H1 (cell line): Measurements from ENCODE around the gene KCNH8. TPM values are rescaled to one million over a fixed set of nuclear protein-coding genes. Genes with fewer than 3 reads are reported as not detected.

Experiments
- CTCF ChIA-PET: fragments of 300-600 bp; sonication (Branson Sonifier 250); formaldehyde crosslinking; loops from one replicate; lab custom pipeline; 2021; ENCODE audit not compliant: partially characterized antibody; lab: Charles Lee
- POLR2A ChIA-PET: fragments of 300-600 bp; sonication (Branson Sonifier 250); formaldehyde crosslinking; loops from one replicate; lab custom pipeline; 2021; ENCODE audit warnings: inconsistent platforms; ENCODE audit not compliant: partially characterized antibody; lab: Charles Lee
- DNase-seq, 2 experiments: peaks; one replicate each; pipeline versions ENCODE4 v3.0.0 to v3.0.0-alpha.2; 2010 to 2022; ENCODE audit warnings: low spot score in 2 of 2, low read depth in 1 of 2, mixed read lengths in 1 of 2
- FAIRE-seq: peaks from 2 replicates; lab custom pipeline; 2011; peaks lifted over from hg19 to GRCh38; lab: Jason Lieb, UNC
- H2AFZ ChIP-seq: 2 replicates; pipeline ENCODE4 v1.8.1; 2012; ENCODE audit warnings: low read length, inconsistent platforms
- H2AK5ac ChIP-seq: 2 replicates; pipeline ENCODE4 v1.6.1; 2013; ENCODE audit warnings: low read depth, low read length
- H2BK120ac ChIP-seq: replicated peaks from 2 replicates; pipeline ENCODE3; 2013; ENCODE audit warnings: low read depth, low read length, inconsistent platforms
- H2BK12ac ChIP-seq: 2 replicates; pipeline ENCODE4 v1.6.1; 2013; ENCODE audit warnings: low read depth, low read length
- H2BK15ac ChIP-seq: 2 replicates; pipeline ENCODE4 v1.6.1; 2013; ENCODE audit warnings: low read length
- H2BK20ac ChIP-seq: 2 replicates; pipeline ENCODE4 v1.6.1; 2013; ENCODE audit warnings: low read length
- H2BK5ac ChIP-seq: 2 replicates; pipeline ENCODE4 v1.6.1; 2013; ENCODE audit warnings: low read depth, low read length
- H3K14ac ChIP-seq: 2 replicates; pipeline ENCODE4 v1.6.1; 2013; ENCODE audit warnings: inconsistent platforms; ENCODE audit not compliant: insufficient read length
- H3K18ac ChIP-seq: 2 replicates; pipeline ENCODE4 v1.6.1; 2013; ENCODE audit warnings: low read length; ENCODE audit errors: extremely low read depth
- H3K23ac ChIP-seq: 2 replicates; pipeline ENCODE4 v1.6.1; 2013; ENCODE audit warnings: inconsistent platforms; ENCODE audit not compliant: insufficient read length
- H3K23me2 ChIP-seq: 2 replicates; pipeline ENCODE4 v1.6.1; 2013; ENCODE audit warnings: low read depth, low read length
- H3K27ac ChIP-seq: 2 replicates; pipeline ENCODE4 v1.6.1; 2011; ENCODE audit warnings: low read depth, low read length, inconsistent platforms
- H3K27me3 ChIP-seq, 4 experiments: replicated peaks in 1 of 4; 1 replicate in 1 of 4; 2 replicates in 3 of 4; pipeline versions ENCODE4 v1.6.1 to v1.8.1; 2011 to 2013; ENCODE audit warnings: low read length in 3 of 4, mild to moderate bottlenecking in 3 of 4, inconsistent platforms in 2 of 4, mixed read lengths in 2 of 4, moderate library complexity in 1 of 4; ENCODE audit not compliant: control insufficient read depth in 3 of 4, insufficient read depth in 3 of 4; ENCODE audit errors: extremely low read depth in 1 of 4
- H3K36me3 ChIP-seq, 4 experiments: 2 replicates each; pipeline versions ENCODE4 v1.6.1 to v1.8.1; 2011 to 2013; ENCODE audit warnings: mild to moderate bottlenecking in 4 of 4, low read length in 3 of 4, moderate library complexity in 2 of 4, control low read depth in 1 of 4, inconsistent platforms in 1 of 4; ENCODE audit not compliant: insufficient read depth in 4 of 4, control insufficient read depth in 2 of 4
- H3K4ac ChIP-seq: replicated peaks from 2 replicates; pipeline ENCODE3; 2013; ENCODE audit warnings: low read length, low read depth, mixed read lengths, inconsistent platforms; ENCODE audit not compliant: insufficient read length
- H3K4me1 ChIP-seq, 4 experiments: replicated peaks in 1 of 4; 1 replicate in 1 of 4; 2 replicates in 3 of 4; pipeline versions ENCODE4 v1.6.1 to v1.8.1; 2011 to 2013; ENCODE audit warnings: low read length in 3 of 4, inconsistent platforms in 2 of 4, mixed read lengths in 1 of 4; ENCODE audit not compliant: insufficient read depth in 4 of 4, control insufficient read depth in 3 of 4
- H3K4me2 ChIP-seq, 2 experiments: 2 replicates each; pipeline versions ENCODE4 v1.6.1 to v1.8.1; 2011 to 2013; ENCODE audit warnings: low read depth in 2 of 2, low read length in 2 of 2, control low read depth in 1 of 2, inconsistent platforms in 1 of 2, mild to moderate bottlenecking in 1 of 2; ENCODE audit not compliant: insufficient read depth in 1 of 2
- H3K4me3 ChIP-seq, 4 experiments: fragments of 200-600, 300-600 bp in 1 of 4; sonication (generic), shearing (Covaris generic), sonication (Bioruptor Twin) in 1 of 4; 2 replicates each; pipeline versions ENCODE4 v1.5.1 to v1.8.1; 2011 to 2016; ENCODE audit warnings: low read length in 4 of 4, low read depth in 3 of 4, control low read depth in 2 of 4, inconsistent platforms in 2 of 4, mild to moderate bottlenecking in 2 of 4, mixed read lengths in 1 of 4, moderate library complexity in 1 of 4; ENCODE audit not compliant: insufficient read depth in 2 of 4; ENCODE audit errors: extremely low read depth in 1 of 4
- H3K56ac ChIP-seq: replicated peaks from 2 replicates; pipeline ENCODE3; 2013; ENCODE audit warnings: low read depth, mild to moderate bottlenecking, mixed read lengths, low read length, inconsistent platforms; ENCODE audit not compliant: insufficient read length
- H3K79me1 ChIP-seq: 2 replicates; pipeline ENCODE4 v1.6.1; 2013; ENCODE audit warnings: low read depth, low read length, control low read depth
- H3K79me2 ChIP-seq, 2 experiments: 2 replicates each; pipeline versions ENCODE4 v1.6.1 to v1.8.1; 2012 to 2013; ENCODE audit warnings: low read length in 2 of 2, mild to moderate bottlenecking in 2 of 2, inconsistent platforms in 1 of 2; ENCODE audit not compliant: insufficient read depth in 2 of 2, control insufficient read depth in 1 of 2
- H3K9ac ChIP-seq, 4 experiments: replicated peaks in 1 of 4; 1 replicate in 1 of 4; 2 replicates in 3 of 4; pipeline versions ENCODE4 v1.6.1 to v1.8.1; 2011 to 2013; ENCODE audit warnings: low read depth in 3 of 4, low read length in 3 of 4, control low read depth in 2 of 4, mild to moderate bottlenecking in 2 of 4, moderate library complexity in 2 of 4, inconsistent platforms in 1 of 4; ENCODE audit errors: extremely low read depth in 1 of 4
- H3K9me3 ChIP-seq, 2 experiments: 2 replicates each; pipeline versions ENCODE4 v1.6.1 to v1.8.1; 2012 to 2013; ENCODE audit warnings: mild to moderate bottlenecking in 2 of 2, moderate library complexity in 2 of 2, control low read depth in 1 of 2, inconsistent platforms in 1 of 2, low read depth in 1 of 2, low read length in 1 of 2, mixed read lengths in 1 of 2; ENCODE audit not compliant: insufficient read depth in 2 of 2
- H4K20me1 ChIP-seq, 2 experiments: replicated peaks in 1 of 2; 2 replicates each; pipeline versions ENCODE3 to v1.8.1; 2011 to 2013; ENCODE audit warnings: inconsistent platforms in 2 of 2, low read length in 2 of 2, mild to moderate bottlenecking in 1 of 2; ENCODE audit not compliant: insufficient read depth in 2 of 2, control insufficient read depth in 1 of 2
- H4K5ac ChIP-seq: 2 replicates; pipeline ENCODE4 v1.6.1; 2013; ENCODE audit warnings: low read length, low read depth, mixed read lengths, inconsistent platforms; ENCODE audit not compliant: insufficient read length
- H4K8ac ChIP-seq: 2 replicates; pipeline ENCODE4 v1.8.0; 2013; ENCODE audit warnings: mild to moderate bottlenecking, moderate library complexity, low read length, inconsistent platforms; ENCODE audit not compliant: insufficient read depth; ENCODE audit errors: extremely low read depth
- H4K91ac ChIP-seq: replicated peaks from 2 replicates; pipeline ENCODE3; 2013; ENCODE audit warnings: low read length, mixed read lengths, inconsistent platforms; ENCODE audit not compliant: insufficient read length
- BACH1 ChIP-seq: IDR thresholded peaks from 2 replicates; pipeline ENCODE4 v1.6.1; 2012; ENCODE audit warnings: low read length, improper control_type of control experiment
- CBX5 ChIP-seq: fragments of 300-800, 300-1000 bp; sonication (generic); IDR thresholded peaks from 2 replicates; pipeline ENCODE4 v1.7.1; 2016; ENCODE audit warnings: antibody characterized with exemption, low read length, low read depth
- FOSL1 ChIP-seq: IDR thresholded peaks from 2 replicates; pipeline ENCODE4 v1.6.1; 2011; ENCODE audit warnings: mild to moderate bottlenecking, low read depth, low read length, moderate library complexity; ENCODE audit not compliant: insufficient read depth
- KDM1A ChIP-seq: fragments of 200-600, 300-600 bp; sonication (generic); IDR thresholded peaks from 2 replicates; pipeline ENCODE4 v1.7.1; 2016; ENCODE audit warnings: mild to moderate bottlenecking, low read length, borderline replicate concordance
- MAFK ChIP-seq: IDR thresholded peaks from 2 replicates; pipeline ENCODE4 v1.6.1; 2012; ENCODE audit warnings: low read depth, mild to moderate bottlenecking, improper control_type of control experiment, low read length
- NANOG ChIP-seq: IDR thresholded peaks from 2 replicates; pipeline ENCODE4 v1.6.1; 2011; ENCODE audit warnings: low read length, low read depth, mild to moderate bottlenecking, inconsistent platforms; ENCODE audit not compliant: insufficient read depth, poor library complexity, severe bottlenecking
- POLR2A ChIP-seq, 2 experiments: IDR thresholded peaks; 1 replicate in 1 of 2; 2 replicates in 1 of 2; pipeline ENCODE4 v1.6.1; 2011; ENCODE audit warnings: low read depth in 2 of 2, low read length in 2 of 2, mild to moderate bottlenecking in 2 of 2; ENCODE audit errors: control extremely low read depth in 1 of 2
- RAD21 ChIP-seq, 2 experiments: IDR thresholded peaks in 1 of 2; conservative IDR thresholded peaks in 1 of 2; 2 replicates each; pipeline ENCODE4 v1.6.1; 2011; ENCODE audit warnings: low read depth in 2 of 2, low read length in 2 of 2, improper control_type of control experiment in 1 of 2, inconsistent platforms in 1 of 2, mild to moderate bottlenecking in 1 of 2, moderate library complexity in 1 of 2
- RBBP5 ChIP-seq: IDR thresholded peaks from 2 replicates; pipeline ENCODE4 v1.7.1; 2012; ENCODE audit warnings: low read depth, mild to moderate bottlenecking, inconsistent platforms, low read length, moderate library complexity, borderline replicate concordance
- SAP30 ChIP-seq: fragments of 300-600 bp; sonication (generic); IDR thresholded peaks from 2 replicates; pipeline ENCODE4 v1.7.1; 2012; ENCODE audit warnings: low read length, moderate library complexity, mild to moderate bottlenecking, inconsistent platforms; ENCODE audit not compliant: insufficient read depth, insufficient replicate concordance
- SIRT6 ChIP-seq: IDR thresholded peaks from one replicate; pipeline ENCODE4 v1.7.1; 2012; ENCODE audit warnings: low read length, inconsistent platforms
- SUZ12 ChIP-seq: fragments of 200-600 bp; sonication (generic); IDR thresholded peaks from 2 replicates; pipeline ENCODE4 v1.6.1; 2012; ENCODE audit warnings: mild to moderate bottlenecking, inconsistent platforms, low read length, moderate library complexity, mixed read lengths
- polyA plus RNA-seq, 7 experiments: library from polyadenylated mRNA; depleted of rRNA in 3 of 7; stranded (reverse) in 5 of 7; unstranded in 2 of 7; fragments of >200 nt in 5 of 7; fragments of 200-250 nt in 2 of 7; gene quantifications; 1 replicate in 5 of 7; 2 replicates in 1 of 7; 4 replicates in 1 of 7; pipeline versions ENCODE4 v1.2.1 to v1.2.3, GENCODE V29; 2011 to 2013; ENCODE audit warnings: missing spikeins in 2 of 7, mixed read lengths in 2 of 7
- total RNA-seq: library from RNA; stranded (reverse); fragmentation: NEBNext Ultra II Directional; extraction: Animal tissue kit (Norgen Biotek cat#: 25700); gene quantifications from 2 replicates; pipeline ENCODE4 v1.2.1, GENCODE V29; 2021

Gene KCNH8
- total and polyA plus RNA-seq, 2 of the 8 experiments (the other 6 are each of a cell fraction or from before 2014, with no cell fraction given), result 2.2 to 2.4 TPM

GRCh38 chr3:19439944-19440343 is 291.6 kb downstream of the KCNH8 start:
- H2BK15ac ChIP-seq, result no peak overlapping the region
- no peaks in the 10 kb centered on the region for H3K9me3 ChIP-seq
- no peak overlapping the region for H2BK12ac ChIP-seq
- no peaks in the 10 kb centered on the region for H3K23me2 ChIP-seq
- no peak overlapping the region for H4K5ac ChIP-seq
- H4K91ac ChIP-seq, result no peak overlapping the region
- H3K9ac ChIP-seq, result no peak overlapping the region
- H2AK5ac ChIP-seq, result no peak overlapping the region
- POLR2A ChIA-PET, result no interaction called here
- DNase-seq (no peak), FAIRE-seq (no peak)
- no peak overlapping the region for H2BK5ac ChIP-seq
- no peaks in the 10 kb centered on the region for H4K20me1 ChIP-seq
- no peaks in the 10 kb centered on the region; a peak in 1 of 7 replicates for H3K4me1 ChIP-seq
- no peaks in the 10 kb centered on the region for H3K36me3 ChIP-seq
- H3K4me3 ChIP-seq, result no peak overlapping the region
- no peak overlapping the region for H4K8ac ChIP-seq
- no peak overlapping the region for H3K56ac ChIP-seq
- H3K23ac ChIP-seq, result no peak overlapping the region
- TF ChIP-seq NANOG (no peak), POLR2A (IDR thresholded peaks at IDR 0.05; ENCODE audit: control extremely low read depth in 1 of 2, low read depth in 2 of 2, low read length in 2 of 2) (no peak), SAP30 (no peak), MAFK (no peak), FOSL1 (no peak), SIRT6 (no peak), BACH1 (no peak), CBX5 (no peak), RBBP5 (no peak), SUZ12 (no peak), KDM1A (no peak), RAD21 (IDR thresholded peaks at IDR 0.05 in 1 of 2, conservative IDR thresholded peaks at IDR 0.05 in 1 of 2; ENCODE audit: low read depth in 2 of 2, low read length in 2 of 2) (no peak)
- no peak overlapping the region for H3K18ac ChIP-seq
- H2BK120ac ChIP-seq, result no peak overlapping the region
- no peak overlapping the region for H2AFZ ChIP-seq
- no peaks in the 10 kb centered on the region for H3K79me1 ChIP-seq
- no peak overlapping the region for H3K4me2 ChIP-seq
- CTCF ChIA-PET, result no interaction called here
- H2BK20ac ChIP-seq, result no peak overlapping the region
- no peak overlapping the region for H3K27ac ChIP-seq
- no peaks in the 10 kb centered on the region for H3K79me2 ChIP-seq
- H3K14ac ChIP-seq, result no peak overlapping the region
- no peak overlapping the region for H3K4ac ChIP-seq
- no peaks in the 10 kb centered on the region for H3K27me3 ChIP-seq
